K562 (cell line): ENCODE results near the gene FOXRED2. TPM values are rescaled to one million over a fixed set of nuclear protein-coding genes. Genes with fewer than 3 reads are reported as not detected.

Experiments used
- ATAC-seq: fragments of 200-7000 bp; cut with Tn5 transposase; 3 replicates; pipeline ENCODE4 v1.9.1; 2020; ENCODE audit warnings: moderate library complexity
- BruUV-seq: library from RNA; stranded (reverse); fragments of 400-500 nt; replicated peaks from 2 replicates; lab custom pipeline; 2021; lab: Mats Ljungman, UMichigan
- CTCF ChIA-PET: fragments of 300-600 bp; formaldehyde crosslinking; extraction: SDS; loops from one replicate; lab custom pipeline; 2021; ENCODE audit warnings: low intra/inter-chr PET ratio; lab: Yijun Ruan, JAX
- POLR2A ChIA-PET: fragments of 300-600, 350-650 bp; sonication (Branson Sonifier 250); formaldehyde crosslinking; extraction: SDS; loops from one replicate; lab custom pipeline; 2021; ENCODE audit warnings: antibody characterized with exemption, inconsistent platforms; lab: Yijun Ruan, JAX
- DNase-seq, 4 experiments: peaks; one replicate each; pipeline versions ENCODE4 v3.0.0 to v3.0.0-alpha.2; 2011 to 2018; ENCODE audit warnings: low spot score in 3 of 4, mixed read lengths in 3 of 4; ENCODE audit errors: extremely low read depth in 1 of 4
- FAIRE-seq: peaks from 2 replicates; lab custom pipeline; 2011; peaks lifted over from hg19 to GRCh38; lab: Jason Lieb, UNC
- H2AFZ ChIP-seq: 2 replicates; pipeline ENCODE4 v1.6.0; 2011; ENCODE audit warnings: low read depth, low read length, control low read depth, inconsistent platforms
- H3K27ac ChIP-seq: fragments of 200-600 bp; 3 replicates; pipeline ENCODE4 v1.8.0; 2011; ENCODE audit warnings: low read depth, mild to moderate bottlenecking, control low read depth, inconsistent platforms, low read length, moderate library complexity, mixed read lengths; ENCODE audit errors: extremely low read depth
- H3K27me3 ChIP-seq, 2 experiments: fragments of 300-600 bp in 1 of 2; 2 replicates in 1 of 2; 3 replicates in 1 of 2; pipeline versions ENCODE4 v1.6.0 to v1.8.0; 2011; ENCODE audit warnings: inconsistent platforms in 2 of 2, low read length in 2 of 2, mild to moderate bottlenecking in 1 of 2, mixed read lengths in 1 of 2, moderate library complexity in 1 of 2; ENCODE audit not compliant: control insufficient read depth in 2 of 2, insufficient read depth in 2 of 2
- H3K36me3 ChIP-seq: fragments of 300-600 bp; 3 replicates; pipeline ENCODE4 v1.8.0; 2011; ENCODE audit warnings: mild to moderate bottlenecking, low read length, inconsistent platforms; ENCODE audit not compliant: control insufficient read depth, insufficient read depth
- H3K4me1 ChIP-seq, 2 experiments: fragments of 200-600 bp in 1 of 2; replicated peaks in 1 of 2; 2 replicates in 1 of 2; 3 replicates in 1 of 2; pipeline versions ENCODE4 v1.5.1 to v1.8.0; 2011; ENCODE audit warnings: inconsistent platforms in 2 of 2, low read length in 2 of 2, mild to moderate bottlenecking in 1 of 2, mixed read lengths in 1 of 2, moderate library complexity in 1 of 2; ENCODE audit not compliant: control insufficient read depth in 2 of 2, insufficient read depth in 2 of 2
- H3K4me2 ChIP-seq: 2 replicates; pipeline ENCODE4 v1.6.1; 2011; ENCODE audit warnings: low read length, control low read depth, inconsistent platforms, mixed read lengths; ENCODE audit not compliant: insufficient read depth
- H3K4me3 ChIP-seq: fragments of 200-600 bp; sonication (generic), shearing (Covaris generic); 2 replicates; pipeline ENCODE4 v1.5.1; 2016; ENCODE audit warnings: control low read depth, inconsistent platforms
- H3K79me2 ChIP-seq: fragments of 200-600 bp; 3 replicates; pipeline ENCODE4 v1.8.0; 2011; ENCODE audit warnings: low read length, inconsistent platforms; ENCODE audit not compliant: control insufficient read depth, insufficient read depth
- H3K9ac ChIP-seq, 2 experiments: 2 replicates each; pipeline versions ENCODE4 v1.6.0 to v1.6.1; 2011; ENCODE audit warnings: low read depth in 2 of 2, low read length in 2 of 2, control low read depth in 1 of 2, inconsistent platforms in 1 of 2, mild to moderate bottlenecking in 1 of 2, mixed read lengths in 1 of 2; ENCODE audit not compliant: insufficient read depth in 1 of 2
- H3K9me1 ChIP-seq: one replicate; pipeline ENCODE4 v1.6.0; 2011; ENCODE audit warnings: inconsistent platforms, mild to moderate bottlenecking, low read length, moderate library complexity; ENCODE audit not compliant: control insufficient read depth, insufficient read depth
- H3K9me3 ChIP-seq: replicated peaks from 2 replicates; pipeline ENCODE4 v1.5.1; 2011; ENCODE audit warnings: low read depth, low read length, inconsistent platforms; ENCODE audit not compliant: control insufficient read depth, insufficient read depth
- H4K20me1 ChIP-seq: replicated peaks from 2 replicates; pipeline ENCODE4 v1.6.1; 2011; ENCODE audit warnings: low read length, inconsistent platforms, mixed read lengths; ENCODE audit not compliant: control insufficient read depth, insufficient read depth
- CHD2 ChIP-seq: IDR thresholded peaks from 2 replicates; pipeline ENCODE4 v1.6.1; 2011; ENCODE audit warnings: low read depth, low read length
- WGBS: fragments of 100-300 bp; shearing (Covaris generic); methylation state at CpG from one replicate; pipeline ENCODE4 v1.1.6; 2016; ENCODE audit warnings: low coverage, mixed read lengths; ENCODE audit not compliant: insufficient coverage; ENCODE audit errors: missing lambda C conversion rate; 5-methylcytosine and 5-hydroxymethylcytosine counted together
- in situ Hi-C: fragments of 300-500 bp; cut with MboI; formaldehyde crosslinking; loops from 4 replicates; pipeline ENCODE4 v1.15.0; 2018; ENCODE audit warnings: inconsistent platforms, mixed read lengths
- intact Hi-C: fragments of 100-400 bp; cut with micrococcal nuclease; formaldehyde crosslinking; loops from 2 replicates; pipeline ENCODE4 v1.14.2; 2022
- polyA plus RNA-seq, 8 experiments: library from polyadenylated mRNA; depleted of rRNA in 4 of 8; stranded (reverse) in 5 of 8; unstranded in 3 of 8; fragments of >200 nt; fragmentation: Nextera tagmentation in 2 of 8; fragmentation: Illumina TruSeq in 1 of 8; extraction: Ambion mirVana in 2 of 8; extraction: Trizol in 1 of 8; gene quantifications; 2 replicates each; pipeline versions ENCODE4 v1.2.1 to v1.2.3, GENCODE V29; 2011 to 2014; ENCODE audit warnings: inconsistent platforms in 1 of 8, missing spikeins in 1 of 8
- total RNA-seq, 7 experiments: library from RNA; depleted of rRNA in 6 of 7; stranded (reverse); fragments of >200 nt in 6 of 7; fragmentation: Illumina TruSeq in 2 of 7; extraction: Trizol in 2 of 7; gene quantifications; 2 replicates each; pipeline versions ENCODE4 v1.2.1 to v1.2.3, GENCODE V29; 2011 to 2021; ENCODE audit warnings: low replicate concordance in 1 of 7
- TF ChIP-seq, protein P1 (sequence below), 2 experiments: fragments of 450-650 bp in 1 of 2; sonication (generic) in 1 of 2; formaldehyde crosslinking in 1 of 2; IDR thresholded peaks; 2 replicates each; pipeline versions ENCODE4 v1.7.1 to v1.9.0; 2016 to 2022; ENCODE audit warnings: inconsistent platforms in 1 of 2, mild to moderate bottlenecking in 1 of 2, missing genetic modification reagents in 1 of 2

The FOXRED2 gene
- total and polyA plus RNA-seq, 9 of the 15 experiments (the other 6 are each of a cell fraction or from before 2014, with no cell fraction given): 2.8 to 48.4 (median 7.8) TPM

DNA sequence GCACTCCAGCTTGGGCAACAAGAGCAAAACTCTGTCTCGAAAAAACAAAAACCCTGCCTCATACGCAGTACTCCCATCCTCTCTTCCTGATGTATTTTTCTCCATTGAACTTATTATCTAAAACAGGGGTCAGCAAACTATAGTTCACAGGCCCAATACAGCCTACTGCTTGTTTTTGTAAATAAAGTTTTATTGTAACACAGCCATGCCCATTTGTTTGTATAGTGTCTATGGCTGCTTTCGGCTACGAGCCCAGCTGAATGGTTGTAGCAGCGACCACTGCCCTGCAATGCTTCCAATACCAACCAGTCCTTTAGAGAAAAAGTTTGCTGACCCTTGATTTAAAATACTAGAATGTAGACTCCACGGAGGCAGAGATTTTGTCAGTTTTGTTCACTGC, 31.5 kb downstream of the FOXRED2 start:
- ChIA-PET CTCF (no interaction called here), POLR2A (no interaction called here)
- no TSS peak for BruUV-seq
- FAIRE-seq: no peak
- no peak for DNase-seq
- in situ Hi-C loops: no loop called here
- Histone ChIP-seq H3K9ac (no peak overlapping the region), H3K27ac (no peak overlapping the region), H3K27me3 (no peaks in the 10 kb centered on the region), H3K9me1 (peaks cover 3% of the 10 kb centered on the region), H3K4me1 (peaks cover 18 to 21% of the 10 kb centered on the region in 2 experiments; a peak in 4 of 5 replicates)
- 96% methylated on average over 6 of the region's 6 CpGs for WGBS
- no peak for ATAC-seq
- TF ChIP-seq, protein P1, sequence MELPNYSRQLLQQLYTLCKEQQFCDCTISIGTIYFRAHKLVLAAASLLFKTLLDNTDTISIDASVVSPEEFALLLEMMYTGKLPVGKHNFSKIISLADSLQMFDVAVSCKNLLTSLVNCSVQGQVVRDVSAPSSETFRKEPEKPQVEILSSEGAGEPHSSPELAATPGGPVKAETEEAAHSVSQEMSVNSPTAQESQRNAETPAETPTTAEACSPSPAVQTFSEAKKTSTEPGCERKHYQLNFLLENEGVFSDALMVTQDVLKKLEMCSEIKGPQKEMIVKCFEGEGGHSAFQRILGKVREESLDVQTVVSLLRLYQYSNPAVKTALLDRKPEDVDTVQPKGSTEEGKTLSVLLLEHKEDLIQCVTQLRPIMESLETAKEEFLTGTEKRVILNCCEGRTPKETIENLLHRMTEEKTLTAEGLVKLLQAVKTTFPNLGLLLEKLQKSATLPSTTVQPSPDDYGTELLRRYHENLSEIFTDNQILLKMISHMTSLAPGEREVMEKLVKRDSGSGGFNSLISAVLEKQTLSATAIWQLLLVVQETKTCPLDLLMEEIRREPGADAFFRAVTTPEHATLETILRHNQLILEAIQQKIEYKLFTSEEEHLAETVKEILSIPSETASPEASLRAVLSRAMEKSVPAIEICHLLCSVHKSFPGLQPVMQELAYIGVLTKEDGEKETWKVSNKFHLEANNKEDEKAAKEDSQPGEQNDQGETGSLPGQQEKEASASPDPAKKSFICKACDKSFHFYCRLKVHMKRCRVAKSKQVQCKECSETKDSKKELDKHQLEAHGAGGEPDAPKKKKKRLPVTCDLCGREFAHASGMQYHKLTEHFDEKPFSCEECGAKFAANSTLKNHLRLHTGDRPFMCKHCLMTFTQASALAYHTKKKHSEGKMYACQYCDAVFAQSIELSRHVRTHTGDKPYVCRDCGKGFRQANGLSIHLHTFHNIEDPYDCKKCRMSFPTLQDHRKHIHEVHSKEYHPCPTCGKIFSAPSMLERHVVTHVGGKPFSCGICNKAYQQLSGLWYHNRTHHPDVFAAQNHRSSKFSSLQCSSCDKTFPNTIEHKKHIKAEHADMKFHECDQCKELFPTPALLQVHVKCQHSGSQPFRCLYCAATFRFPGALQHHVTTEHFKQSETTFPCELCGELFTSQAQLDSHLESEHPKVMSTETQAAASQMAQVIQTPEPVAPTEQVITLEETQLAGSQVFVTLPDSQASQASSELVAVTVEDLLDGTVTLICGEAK (IDR thresholded peaks at IDR 0.05): peak; percentile 88
- TF ChIP-seq, protein P1 (CRISPR knock-in tag; IDR thresholded peaks at IDR 0.05): peak; percentile 72
- no peak for TF ChIP-seq CHD2
- TF ChIP-seq, all 486 proteins: peak for 1
- H4K20me1 ChIP-seq: no peaks in the 10 kb centered on the region
- no peak overlapping the region for H2AFZ ChIP-seq
- peaks cover 87% of the 10 kb centered on the region for H3K36me3 ChIP-seq
- no peak overlapping the region for H3K4me2 ChIP-seq
- H3K79me2 ChIP-seq: peaks cover 17% of the 10 kb centered on the region
- peaks cover 2% of the 10 kb centered on the region; the same call in 1 of the 2 replicates for H3K9me3 ChIP-seq
- intact Hi-C loops: no loop called here
- no peak overlapping the region for H3K4me3 ChIP-seq
